GM19468 (cell line): ENCODE results near the gene CELA3B.
"Not testable (repeated sequence)": the region's sequence is repeated elsewhere in the genome, so short reads cannot be mapped to it uniquely, and the experiment has no call there.

Experiments used
- ATAC-seq: cut with Tn5 transposase; IDR thresholded peaks from one replicate; pipeline ENCODE4 v1.9.1; 2021; ENCODE audit warnings: mild to moderate bottlenecking, moderate library complexity, moderate number of reproducible peaks; ENCODE audit not compliant: unreplicated experiment; ENCODE audit errors: extremely low read depth

Gene CELA3B

DNA sequence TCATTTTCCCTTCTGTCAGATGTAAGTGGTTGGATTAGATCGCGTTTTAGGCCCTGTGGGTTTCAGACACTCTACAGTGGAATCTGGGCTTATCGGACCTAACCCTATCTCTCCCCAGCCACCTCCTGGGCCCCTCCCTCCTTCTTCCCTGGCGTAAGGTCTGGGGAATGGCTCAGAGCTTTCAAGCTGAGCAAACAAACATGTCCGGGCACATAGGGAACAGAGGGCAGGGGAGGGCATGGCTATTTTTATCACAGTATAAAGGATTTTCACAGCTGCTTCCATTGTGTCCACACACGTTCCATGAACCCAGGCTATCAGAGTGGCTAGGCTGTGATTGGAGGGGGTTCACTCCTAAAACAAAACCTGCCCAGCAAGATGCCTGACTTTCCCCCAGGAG, 2.1 kb upstream of the CELA3B start:
- not testable (repeated sequence) for ATAC-seq

DNA sequence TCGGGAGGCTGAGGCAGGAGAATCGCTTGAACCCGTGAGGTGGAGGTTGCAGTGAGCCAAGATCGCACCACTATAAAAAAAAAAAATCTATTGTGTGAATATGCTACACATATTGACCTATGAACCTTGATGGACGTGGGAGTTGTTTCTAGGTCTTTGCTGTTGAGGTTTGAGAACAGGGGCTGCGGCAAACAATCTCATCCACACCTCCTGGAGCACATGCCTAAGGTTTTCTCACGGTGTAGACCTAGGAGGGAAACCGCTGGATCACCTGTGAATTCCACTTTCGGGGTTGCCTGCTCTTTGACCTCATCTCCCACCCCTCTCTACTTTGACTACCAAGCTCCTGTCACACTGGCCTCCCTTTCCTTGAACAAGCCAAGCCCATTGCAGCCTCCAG, 1.5 kb upstream of the CELA3B start:
- ATAC-seq = not testable (repeated sequence)

DNA sequence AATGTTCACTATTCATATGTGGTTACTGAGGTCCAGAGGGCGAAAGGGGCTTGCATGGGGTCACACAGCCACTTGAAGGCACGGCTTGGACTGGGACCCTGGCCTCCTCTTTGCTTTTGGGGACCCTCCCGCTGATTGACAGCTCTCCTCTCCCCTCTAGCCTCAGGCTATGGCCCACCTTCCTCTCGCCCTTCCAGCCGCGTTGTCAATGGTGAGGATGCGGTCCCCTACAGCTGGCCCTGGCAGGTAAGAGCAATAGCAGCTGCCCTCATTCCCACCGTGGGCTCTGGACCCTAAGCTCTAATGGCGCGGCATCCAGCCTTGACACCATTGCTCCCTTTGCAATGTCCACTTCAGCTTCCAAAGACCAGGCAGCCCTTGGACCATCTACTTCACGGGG, 1.4 kb downstream of the CELA3B start:
- not testable (repeated sequence) for ATAC-seq

DNA sequence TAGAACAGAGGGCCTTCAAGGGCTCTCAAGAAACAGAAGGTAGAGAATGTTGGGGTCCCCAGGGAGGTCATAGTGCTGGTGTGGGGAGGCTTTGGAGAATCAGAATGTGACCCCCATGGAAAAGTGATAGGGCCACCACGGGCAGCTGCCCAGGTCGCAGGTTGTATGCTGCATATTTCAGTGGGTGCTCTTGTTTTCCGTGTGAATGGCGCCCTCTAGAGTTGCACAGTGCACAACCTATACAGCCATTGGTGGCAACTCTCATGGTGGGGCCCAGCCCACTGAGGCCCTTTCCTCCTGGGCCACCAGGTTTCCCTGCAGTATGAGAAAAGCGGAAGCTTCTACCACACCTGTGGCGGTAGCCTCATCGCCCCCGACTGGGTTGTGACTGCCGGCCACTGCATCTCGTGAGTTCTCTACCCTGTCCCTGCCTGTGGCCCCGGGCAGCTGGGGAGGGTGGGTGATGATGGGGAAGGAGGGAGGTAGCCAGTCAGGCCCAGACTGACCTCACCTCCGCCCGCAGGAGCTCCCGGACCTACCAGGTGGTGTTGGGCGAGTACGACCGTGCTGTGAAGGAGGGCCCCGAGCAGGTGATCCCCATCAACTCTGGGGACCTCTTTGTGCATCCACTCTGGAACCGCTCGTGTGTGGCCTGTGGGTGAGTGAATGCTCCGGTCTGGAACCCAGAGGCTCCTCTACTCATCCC, 3.8 kb downstream of the CELA3B start:
- ATAC-seq = not testable (repeated sequence)

DNA sequence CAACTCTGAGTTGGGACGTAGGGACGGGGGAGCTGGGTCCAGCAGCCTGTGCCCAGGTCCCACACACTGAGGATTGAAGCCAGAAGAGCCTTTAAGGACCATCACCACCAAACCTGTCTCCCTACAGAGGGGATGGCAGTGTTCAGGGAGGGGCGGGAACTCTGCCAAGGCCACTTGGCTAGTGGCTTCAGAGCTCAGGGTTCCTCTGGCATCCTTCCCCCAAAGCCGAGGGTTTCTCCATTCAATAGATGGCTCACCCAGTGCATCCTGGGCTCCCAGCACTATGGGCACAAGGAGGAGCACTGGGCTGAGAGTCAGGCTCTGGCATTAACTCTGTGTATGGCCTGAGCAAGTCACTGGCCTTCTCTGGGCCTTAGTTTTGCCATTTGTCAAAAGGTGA, 4.4 kb downstream of the CELA3B start:
- ATAC-seq = not testable (repeated sequence)

DNA sequence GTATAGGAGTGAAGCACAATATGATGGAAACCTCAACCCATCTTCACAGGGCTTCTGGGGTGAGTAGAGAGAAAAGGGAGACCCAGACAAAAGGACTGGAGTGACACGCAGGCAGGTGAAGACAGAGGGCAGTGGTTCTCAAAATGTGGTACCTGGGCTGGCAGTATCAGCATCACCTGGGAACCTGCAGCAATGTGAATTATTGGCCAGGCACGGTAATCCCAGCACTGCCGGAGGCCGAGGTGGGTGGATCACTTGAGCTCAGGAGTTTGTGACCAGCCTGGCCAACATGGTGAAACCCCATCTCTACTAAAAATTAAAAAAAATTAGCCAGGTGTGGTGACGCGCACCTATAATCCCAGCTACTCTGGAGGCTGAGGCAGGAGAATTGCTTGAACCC, 5.3 kb downstream of the CELA3B start:
- ATAC-seq = not testable (repeated sequence)

DNA sequence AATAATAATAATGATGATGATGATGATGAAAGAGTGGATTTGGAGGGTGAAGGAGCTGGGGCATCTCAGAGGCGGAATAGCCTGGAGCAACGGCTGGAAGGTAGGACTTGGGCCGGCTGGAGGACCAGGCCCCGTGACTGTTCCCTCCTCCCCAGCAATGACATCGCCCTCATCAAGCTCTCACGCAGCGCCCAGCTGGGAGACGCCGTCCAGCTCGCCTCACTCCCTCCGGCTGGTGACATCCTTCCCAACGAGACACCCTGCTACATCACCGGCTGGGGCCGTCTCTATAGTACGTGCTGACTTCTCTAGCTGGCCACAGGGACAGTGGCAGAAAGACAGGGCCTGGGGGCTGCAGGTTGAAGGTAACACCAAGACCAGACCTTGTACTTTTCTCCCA, 6.7 kb downstream of the CELA3B start:
- ATAC-seq = not testable (repeated sequence)

DNA sequence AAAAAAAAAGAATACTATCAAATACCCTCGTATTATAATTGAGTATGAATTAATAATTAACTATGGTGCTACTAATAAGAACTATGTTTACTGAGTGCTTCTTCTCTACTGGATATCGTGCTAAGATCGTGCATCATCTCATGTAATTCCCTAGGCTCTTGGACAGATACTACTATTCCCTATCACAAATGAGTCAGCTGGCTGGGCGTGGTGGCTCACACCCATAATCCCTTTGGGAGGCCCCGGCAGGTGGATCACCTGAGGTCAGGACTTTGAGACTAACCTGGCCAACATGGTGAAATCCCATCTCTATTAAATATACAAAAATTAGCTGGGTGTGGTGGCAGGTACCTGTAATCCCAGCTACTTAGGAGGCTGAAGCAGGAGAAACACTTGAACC, 9.1 kb downstream of the CELA3B start:
- not testable (repeated sequence) for ATAC-seq

DNA sequence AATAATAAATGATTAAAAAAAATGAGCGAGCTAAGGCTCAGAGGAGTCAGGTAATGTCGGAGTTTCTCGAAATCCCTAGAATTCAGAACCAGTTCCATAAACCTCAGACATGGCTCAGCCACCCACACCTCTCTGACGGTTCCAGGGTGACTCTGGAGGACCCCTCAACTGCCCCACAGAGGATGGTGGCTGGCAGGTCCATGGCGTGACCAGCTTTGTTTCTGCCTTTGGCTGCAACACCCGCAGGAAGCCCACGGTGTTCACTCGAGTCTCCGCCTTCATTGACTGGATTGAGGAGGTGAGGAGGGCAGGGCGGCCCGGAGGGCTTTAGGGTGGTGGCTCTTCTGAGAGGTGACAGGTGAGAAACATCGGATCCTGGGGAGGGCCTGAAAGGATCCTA, 9.6 kb downstream of the CELA3B start:
- not testable (repeated sequence) for ATAC-seq

DNA sequence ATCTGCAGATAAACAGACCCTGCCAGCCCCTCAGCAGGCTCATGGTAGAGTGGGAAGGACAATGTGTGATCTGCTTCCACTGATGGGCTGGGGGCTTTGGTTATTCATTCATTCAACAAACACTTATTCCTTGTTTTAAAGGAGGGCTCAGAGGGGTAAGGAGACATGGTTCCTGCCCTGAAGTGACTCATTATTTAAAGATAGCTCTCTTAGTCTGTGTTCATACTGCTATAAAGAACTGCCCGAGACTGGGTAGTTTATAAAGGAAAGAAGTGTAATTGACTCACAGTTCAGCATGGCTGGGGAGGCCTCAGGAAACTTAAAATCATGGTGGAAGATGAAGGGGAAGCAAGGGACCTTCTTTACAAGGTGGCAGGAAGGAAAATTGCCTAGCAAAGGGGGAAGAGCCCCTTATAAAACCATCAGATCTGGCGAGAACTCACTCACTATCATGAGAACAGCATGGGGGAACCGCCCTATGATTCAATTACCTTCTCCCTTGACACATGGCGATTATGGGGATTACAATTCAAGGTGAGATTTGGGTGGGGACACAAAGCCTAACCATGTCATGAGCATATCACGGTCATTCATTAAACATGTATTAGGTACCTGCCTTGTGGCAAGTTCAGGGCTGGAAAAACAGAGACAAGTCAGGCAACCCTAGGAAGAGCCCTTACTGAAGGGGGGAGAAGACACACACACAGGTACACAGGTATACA, 13.0 kb downstream of the CELA3B start:
- ATAC-seq = not testable (repeated sequence)

DNA sequence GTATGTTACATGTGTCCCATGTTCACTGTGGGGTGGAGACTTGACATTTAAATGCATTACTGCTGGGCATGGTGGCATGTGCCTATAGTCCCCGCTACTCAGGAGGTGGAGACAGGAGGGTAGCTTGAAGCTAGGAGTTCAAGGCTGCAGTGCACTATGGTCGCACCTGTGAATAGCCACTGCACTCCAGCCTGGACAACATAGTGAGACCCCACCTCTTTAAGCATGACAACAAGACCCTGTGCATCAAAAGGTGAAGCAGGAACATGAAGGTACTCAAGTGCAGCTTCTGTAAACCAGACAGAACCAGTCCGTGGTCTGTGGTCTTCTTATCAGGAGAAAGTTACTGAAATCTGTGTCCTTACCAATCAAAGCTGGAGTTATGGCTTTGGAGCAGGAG, 15.4 kb downstream of the CELA3B start:
- ATAC-seq = not testable (repeated sequence)

DNA sequence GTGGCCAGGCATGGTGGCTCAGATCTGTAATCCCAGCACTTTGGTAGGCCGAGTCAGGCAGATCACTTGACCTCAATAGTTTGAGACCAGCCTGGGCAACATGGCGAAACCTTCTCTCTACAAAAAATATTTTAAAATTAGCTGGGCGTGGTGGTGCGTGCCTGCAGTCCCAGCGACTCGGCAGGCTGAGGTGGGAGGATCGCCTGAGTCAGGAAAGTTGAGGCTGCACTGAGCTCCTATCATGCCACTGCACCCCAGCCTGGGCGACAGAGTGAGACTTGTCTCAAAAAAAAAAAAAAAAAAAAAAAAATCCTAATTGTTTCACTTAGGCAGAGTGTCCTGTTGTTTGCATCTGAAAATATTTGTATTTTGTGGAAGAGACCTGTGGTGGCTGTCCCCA, 17.9 kb downstream of the CELA3B start:
- not testable (repeated sequence) for ATAC-seq

DNA sequence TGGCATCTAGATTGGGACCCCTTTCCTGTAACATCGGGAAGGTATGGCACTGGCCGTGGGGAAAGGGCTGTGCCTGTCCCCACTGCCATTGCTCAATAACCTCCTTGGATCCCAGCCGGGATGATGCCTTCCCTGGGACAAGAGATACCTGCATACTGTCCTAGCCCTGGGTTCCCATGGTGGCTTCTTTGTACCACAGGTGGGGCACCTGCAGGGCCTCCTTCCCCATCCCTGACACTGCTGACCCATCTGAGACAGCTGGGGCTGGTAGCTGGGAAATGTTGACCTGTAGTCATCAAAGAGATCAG, 19.8 kb downstream of the CELA3B start:
- ATAC-seq = not testable (repeated sequence)

DNA sequence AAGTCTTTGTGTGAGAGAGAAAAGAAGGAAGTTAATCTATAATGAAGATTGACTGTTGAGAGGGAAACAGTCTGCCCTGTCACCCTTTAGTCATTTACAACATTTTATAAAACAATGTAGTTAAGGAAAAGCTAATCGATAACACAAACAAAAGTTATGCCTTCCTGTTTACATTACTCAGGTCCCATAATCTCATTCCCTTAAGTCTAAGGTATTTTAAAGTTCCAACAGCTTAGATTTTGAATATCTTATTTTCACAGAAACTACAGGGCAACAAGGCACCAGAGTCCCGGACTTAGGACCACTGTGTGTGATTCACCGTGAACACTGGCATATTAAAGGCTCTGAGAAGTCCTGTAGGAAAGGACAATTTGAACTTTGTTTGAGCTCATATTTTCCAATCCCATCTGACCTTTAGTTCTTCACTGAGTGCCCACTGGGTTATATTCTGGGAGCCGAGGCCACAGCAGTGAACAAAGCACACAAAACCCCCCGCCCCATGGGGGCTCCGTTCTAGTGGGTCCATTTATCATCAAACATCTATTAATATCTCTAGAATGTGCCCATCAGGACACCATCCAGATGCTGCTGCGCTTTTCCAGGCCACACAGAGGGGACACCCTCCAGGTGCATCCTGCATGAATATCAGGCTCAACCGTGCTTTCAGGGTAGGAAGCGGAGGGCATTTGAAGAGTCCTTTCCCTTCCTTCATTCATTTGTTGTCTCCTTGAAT, 21.2 kb downstream of the CELA3B start:
- ATAC-seq = not testable (repeated sequence)

DNA sequence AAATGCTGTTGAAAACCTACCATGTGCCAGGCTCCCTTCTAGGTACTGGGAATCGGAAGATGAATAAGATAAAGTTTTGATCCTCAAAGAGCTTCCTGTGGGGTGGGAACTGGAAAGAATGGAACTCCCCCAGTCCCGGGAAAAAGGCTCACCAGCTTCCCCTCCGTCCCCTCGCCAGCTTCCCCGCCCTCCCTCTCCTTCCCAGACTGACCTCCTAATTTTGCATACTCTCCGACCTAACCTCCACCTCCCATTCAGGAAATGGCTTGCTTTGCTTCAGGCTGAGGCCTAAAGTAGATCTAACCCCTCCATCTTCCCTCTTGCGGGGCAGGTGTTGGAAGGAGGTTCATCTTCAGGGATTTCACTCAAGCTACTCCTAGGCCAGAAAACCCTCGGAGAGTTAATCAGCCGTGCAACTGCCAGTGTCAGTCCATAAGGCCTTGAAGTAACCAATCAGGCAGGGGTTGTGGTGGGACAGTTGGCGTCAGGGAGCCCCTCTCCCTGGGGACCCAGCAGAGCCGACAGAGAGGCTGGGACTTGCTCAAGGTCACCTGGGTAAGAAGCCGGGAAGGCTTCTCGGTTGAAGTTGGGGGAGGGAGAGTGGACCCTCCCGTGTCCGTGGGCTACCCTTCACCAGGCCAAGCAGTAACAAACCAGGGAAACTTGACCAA, 21.9 kb downstream of the CELA3B start:
- ATAC-seq = not testable (repeated sequence)

DNA sequence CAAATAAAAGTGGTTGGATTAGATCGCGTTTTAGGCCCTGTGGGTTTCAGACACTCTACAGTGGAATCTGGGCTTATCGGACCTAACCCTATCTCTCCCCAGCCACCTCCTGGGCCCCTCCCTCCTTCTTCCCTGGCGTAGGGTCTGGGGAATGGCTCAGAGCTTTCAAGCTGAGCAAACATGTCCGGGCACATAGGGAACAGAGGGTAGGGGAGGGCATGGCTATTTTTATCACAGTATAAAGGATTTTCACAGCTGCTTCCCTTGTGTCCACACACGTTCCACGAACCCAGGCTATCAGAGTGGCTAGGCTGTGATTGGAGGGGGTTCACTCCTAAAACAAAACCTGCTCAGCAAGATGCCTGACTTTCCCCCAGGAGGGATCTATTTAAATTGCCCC, 22.8 kb downstream of the CELA3B start:
- not testable (repeated sequence) for ATAC-seq

DNA sequence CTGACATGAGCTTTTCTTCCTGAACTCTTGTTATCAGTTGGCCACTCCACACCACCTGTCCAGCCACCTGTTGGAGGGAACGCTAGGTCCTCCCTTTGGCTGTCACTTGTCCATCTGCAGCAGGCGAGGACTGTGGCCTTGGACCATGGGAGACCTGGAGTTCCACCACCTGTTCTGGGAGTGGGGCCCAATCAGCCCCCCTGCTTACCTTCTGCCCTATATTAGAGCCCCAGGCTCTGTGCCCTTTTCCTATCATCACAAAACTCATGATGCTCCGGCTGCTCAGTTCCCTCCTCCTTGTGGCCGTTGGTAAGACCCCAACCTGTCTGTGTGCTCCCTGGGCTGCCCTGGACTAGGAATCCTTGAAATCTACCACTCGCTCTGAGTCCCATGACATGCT, 24.6 kb downstream of the CELA3B start, which contains the start of gene CELA3A:
CELA3A (plus strand) TSS at position 249 of the 400 bp plus-strand sequence; CDS start at position 267, 18 bp downstream.
- no peak for ATAC-seq

DNA sequence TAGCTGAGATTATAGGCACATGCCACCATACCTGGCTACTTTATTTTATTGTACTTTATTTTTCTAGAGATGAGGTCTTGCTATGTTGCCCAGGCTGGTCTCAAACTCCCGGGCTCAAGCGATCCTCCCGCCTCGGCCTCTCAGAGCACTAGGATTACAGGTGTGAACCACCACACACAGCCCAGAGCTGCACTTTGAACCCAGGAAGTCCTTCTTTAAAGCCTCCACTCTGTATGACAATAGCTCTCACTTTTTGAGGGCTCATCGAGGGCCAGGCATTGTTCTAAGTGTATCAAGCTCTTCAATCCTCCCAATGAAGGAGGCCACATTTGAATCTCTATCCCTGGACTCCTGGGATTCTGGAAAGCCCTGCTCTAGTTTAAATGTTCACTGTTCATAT, 25.6 kb downstream of the CELA3B start:
- ATAC-seq = not testable (repeated sequence)

DNA sequence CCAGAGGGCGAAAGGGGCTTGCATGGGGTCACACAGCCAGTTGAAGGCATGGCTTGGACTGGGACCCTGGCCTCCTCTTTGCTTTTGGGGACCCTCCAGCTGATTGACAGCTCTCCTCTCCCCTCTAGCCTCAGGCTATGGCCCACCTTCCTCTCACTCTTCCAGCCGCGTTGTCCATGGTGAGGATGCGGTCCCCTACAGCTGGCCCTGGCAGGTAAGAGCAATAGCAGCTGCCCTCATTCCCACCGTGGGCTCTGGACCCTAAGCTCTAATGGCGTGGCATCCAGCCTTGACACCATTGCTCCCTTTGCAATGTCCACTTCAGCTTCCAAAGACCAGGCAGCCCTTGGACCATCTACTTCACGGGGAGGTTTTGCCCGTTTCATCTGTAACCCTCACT, 26.1 kb downstream of the CELA3B start:
- ATAC-seq = not testable (repeated sequence)

DNA sequence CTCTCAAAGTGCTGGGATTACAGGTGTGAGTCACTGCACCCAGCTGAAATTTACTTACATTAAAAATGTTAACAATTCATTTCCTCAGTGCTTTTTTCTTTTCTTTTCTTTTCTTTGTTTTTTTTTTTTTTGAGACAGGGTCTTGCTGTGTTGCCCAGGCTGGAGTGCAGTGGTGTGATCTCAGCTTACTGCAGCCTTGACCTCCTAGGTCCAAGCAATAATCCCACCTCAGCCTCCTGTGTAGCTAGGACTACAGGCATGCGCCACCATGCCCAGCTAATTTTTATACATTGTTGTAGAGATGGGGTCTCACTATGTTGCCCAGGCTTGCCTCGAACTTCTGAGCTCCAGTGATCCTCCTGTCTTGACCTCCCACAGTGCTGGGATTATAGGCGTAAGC, 27.1 kb downstream of the CELA3B start:
- not testable (repeated sequence) for ATAC-seq
